Neural progenitor cell (in vitro differentiated cells): ENCODE results near the gene IQSEC1.

ENCODE experiments used
- EZH2 ChIP-seq: fragments of 200-600 bp; sonication (generic); IDR thresholded peaks from 2 replicates; pipeline ENCODE4 v1.6.1; 2017; ENCODE audit warnings: antibody characterized with exemption, mild to moderate bottlenecking, moderate library complexity
- TF ChIP-seq, protein P1 (sequence below): fragments of 200-600 bp; sonication (generic); IDR thresholded peaks from 2 replicates; pipeline ENCODE4 v1.5.1; 2017; ENCODE audit warnings: antibody characterized with exemption, mild to moderate bottlenecking

DNA sequence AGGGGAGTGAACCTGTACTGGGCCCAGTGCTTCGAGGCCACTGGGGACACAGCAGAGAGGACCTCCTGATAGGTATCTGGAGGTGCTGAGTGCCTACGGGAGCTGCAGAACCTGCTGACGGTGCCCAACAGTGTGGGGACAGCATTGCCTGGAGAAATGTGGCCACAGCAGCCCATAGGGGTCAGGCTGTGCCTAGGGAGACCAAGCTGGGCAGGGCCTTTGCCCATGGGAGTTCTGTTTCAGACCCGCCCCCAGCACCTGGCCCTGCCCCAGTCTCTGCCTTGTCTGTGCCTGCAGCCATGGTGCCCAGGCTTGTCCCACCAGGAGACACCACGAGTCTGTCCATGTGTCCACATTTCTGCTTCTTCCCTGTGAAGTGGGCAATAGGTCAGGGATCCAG lies 216.6 kb downstream of the IQSEC1 start:
- TF ChIP-seq, protein P1, sequence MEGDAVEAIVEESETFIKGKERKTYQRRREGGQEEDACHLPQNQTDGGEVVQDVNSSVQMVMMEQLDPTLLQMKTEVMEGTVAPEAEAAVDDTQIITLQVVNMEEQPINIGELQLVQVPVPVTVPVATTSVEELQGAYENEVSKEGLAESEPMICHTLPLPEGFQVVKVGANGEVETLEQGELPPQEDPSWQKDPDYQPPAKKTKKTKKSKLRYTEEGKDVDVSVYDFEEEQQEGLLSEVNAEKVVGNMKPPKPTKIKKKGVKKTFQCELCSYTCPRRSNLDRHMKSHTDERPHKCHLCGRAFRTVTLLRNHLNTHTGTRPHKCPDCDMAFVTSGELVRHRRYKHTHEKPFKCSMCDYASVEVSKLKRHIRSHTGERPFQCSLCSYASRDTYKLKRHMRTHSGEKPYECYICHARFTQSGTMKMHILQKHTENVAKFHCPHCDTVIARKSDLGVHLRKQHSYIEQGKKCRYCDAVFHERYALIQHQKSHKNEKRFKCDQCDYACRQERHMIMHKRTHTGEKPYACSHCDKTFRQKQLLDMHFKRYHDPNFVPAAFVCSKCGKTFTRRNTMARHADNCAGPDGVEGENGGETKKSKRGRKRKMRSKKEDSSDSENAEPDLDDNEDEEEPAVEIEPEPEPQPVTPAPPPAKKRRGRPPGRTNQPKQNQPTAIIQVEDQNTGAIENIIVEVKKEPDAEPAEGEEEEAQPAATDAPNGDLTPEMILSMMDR = no peak
- no peak for TF ChIP-seq EZH2
